Measurements from ENCODE around the gene ISLR2. TPM values are rescaled to one million over a fixed set of nuclear protein-coding genes. Genes with fewer than 3 reads are reported as not detected.

Gene ISLR2
- total RNA-seq, 1 experiment from 2014 or later, result not detected

DNA sequence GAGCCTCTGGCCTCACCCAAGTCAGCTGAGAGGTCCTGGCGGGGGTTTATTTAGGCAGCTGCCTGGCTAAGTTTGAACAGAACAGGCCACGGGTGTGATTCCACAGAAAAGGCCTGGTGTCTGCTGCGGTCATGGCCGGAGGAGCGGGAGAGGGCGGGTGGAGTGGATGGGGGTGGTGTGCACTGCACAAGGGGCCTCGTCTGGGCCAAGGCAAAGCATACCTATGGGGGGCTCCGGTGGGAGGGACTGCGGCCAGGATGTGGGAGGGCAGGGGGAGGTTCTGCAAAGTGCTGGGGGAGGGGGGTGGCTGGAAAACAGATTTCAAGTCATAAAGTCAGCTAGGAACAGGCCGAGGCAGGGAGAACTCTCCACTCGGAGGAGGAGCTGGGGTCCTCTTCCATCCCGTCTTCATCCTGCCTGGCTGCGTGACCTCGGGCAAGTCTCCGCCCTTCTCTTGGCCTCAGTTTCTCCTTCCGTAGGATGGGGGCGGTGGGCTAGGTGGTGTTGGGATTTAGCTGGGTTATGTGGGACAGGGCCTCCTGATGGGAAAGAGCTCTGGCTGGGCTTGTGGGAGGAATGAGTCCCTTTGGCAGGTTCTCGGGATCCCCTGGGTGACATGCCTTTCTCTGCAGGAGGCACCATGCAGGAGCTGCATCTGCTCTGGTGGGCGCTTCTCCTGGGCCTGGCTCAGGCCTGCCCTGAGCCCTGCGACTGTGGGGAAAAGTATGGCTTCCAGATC, 44.0 kb downstream of the ISLR2 start:
- no TSS peak for BruUV-seq (replicated peaks)
- no peak for DNase-seq
- CTCF ChIA-PET, result interaction anchor here (0.7 to 1.3 kb wide), 2 partner anchors 29 to 68 kb away, joined by 3 to 4 read pairs; partner anchors contain the start of gene STRA6
- Mint-ChIP-seq H3K4me3 (ENCODE audit: low read depth, unreplicated experiment) (no peak overlapping the region), H3K4me1 (ENCODE audit: low read depth, unreplicated experiment) (peaks cover 21% of the 10 kb centered on the region), H3K9me3 (ENCODE audit: low read depth, unreplicated experiment) (no peaks in the 10 kb centered on the region), H3K36me3 (ENCODE audit: insufficient read depth, unreplicated experiment) (peaks cover 7% of the 10 kb centered on the region), H3K27me3 (ENCODE audit: unreplicated experiment) (peaks cover 40% of the 10 kb centered on the region), H3K27ac (ENCODE audit: unreplicated experiment) (no peak overlapping the region)
- intact Hi-C loops (cut with micrococcal nuclease; ENCODE audit: unreplicated experiment), result no loop called here
- TF ChIP-seq CTCF (IDR thresholded peaks at IDR 0.05; ENCODE audit: unreplicated experiment), result no peak

DNA sequence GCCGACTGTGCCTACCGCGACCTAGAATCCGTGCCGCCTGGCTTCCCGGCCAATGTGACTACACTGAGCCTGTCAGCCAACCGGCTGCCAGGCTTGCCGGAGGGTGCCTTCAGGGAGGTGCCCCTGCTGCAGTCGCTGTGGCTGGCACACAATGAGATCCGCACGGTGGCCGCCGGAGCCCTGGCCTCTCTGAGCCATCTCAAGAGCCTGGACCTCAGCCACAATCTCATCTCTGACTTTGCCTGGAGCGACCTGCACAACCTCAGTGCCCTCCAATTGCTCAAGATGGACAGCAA, 44.5 kb downstream of the ISLR2 start:
- no TSS peak for BruUV-seq (replicated peaks)
- Mint-ChIP-seq H3K4me3 (ENCODE audit: low read depth, unreplicated experiment) (no peak overlapping the region), H3K27me3 (ENCODE audit: unreplicated experiment) (peaks cover 35% of the 10 kb centered on the region), H3K36me3 (ENCODE audit: insufficient read depth, unreplicated experiment) (peaks cover 7% of the 10 kb centered on the region), H3K9me3 (ENCODE audit: low read depth, unreplicated experiment) (no peaks in the 10 kb centered on the region), H3K4me1 (ENCODE audit: low read depth, unreplicated experiment) (peaks cover 26% of the 10 kb centered on the region), H3K27ac (ENCODE audit: unreplicated experiment) (no peak overlapping the region)
- intact Hi-C loops (cut with micrococcal nuclease; ENCODE audit: unreplicated experiment), result no loop called here
- CTCF ChIA-PET, result interaction anchor here (1.3 kb wide), 1 partner anchor 68 kb away, joined by 4 read pairs; no protein-coding TSS in a partner anchor
- no peak for TF ChIP-seq CTCF (IDR thresholded peaks at IDR 0.05; ENCODE audit: unreplicated experiment)
- DNase-seq, result no peak

- H3K4me1 Mint-ChIP-seq (ENCODE audit: low read depth, unreplicated experiment), result peaks cover 33% of the 10 kb centered on the region
- H3K27ac Mint-ChIP-seq (ENCODE audit: unreplicated experiment), result no peak overlapping the region
- intact Hi-C loops (cut with micrococcal nuclease; ENCODE audit: unreplicated experiment), result no loop called here
- CTCF ChIA-PET, result interaction anchor here (1.3 kb wide), 1 partner anchor 67 kb away, joined by 4 read pairs; no protein-coding TSS in a partner anchor
- no peak for DNase-seq
- BruUV-seq (replicated peaks), result no TSS peak
- peaks cover 12% of the 10 kb centered on the region for H3K36me3 Mint-ChIP-seq (ENCODE audit: insufficient read depth, unreplicated experiment)
- peaks cover 28% of the 10 kb centered on the region for H3K27me3 Mint-ChIP-seq (ENCODE audit: unreplicated experiment)
- no peaks in the 10 kb centered on the region for H3K9me3 Mint-ChIP-seq (ENCODE audit: low read depth, unreplicated experiment)
- TF ChIP-seq CTCF (IDR thresholded peaks at IDR 0.05; ENCODE audit: unreplicated experiment), result no peak
- H3K4me3 Mint-ChIP-seq (ENCODE audit: low read depth, unreplicated experiment), result no peak overlapping the region
Observed at GRCh38 chr15:74175271-74176191, 45.1 kb downstream of the ISLR2 start.

DNA sequence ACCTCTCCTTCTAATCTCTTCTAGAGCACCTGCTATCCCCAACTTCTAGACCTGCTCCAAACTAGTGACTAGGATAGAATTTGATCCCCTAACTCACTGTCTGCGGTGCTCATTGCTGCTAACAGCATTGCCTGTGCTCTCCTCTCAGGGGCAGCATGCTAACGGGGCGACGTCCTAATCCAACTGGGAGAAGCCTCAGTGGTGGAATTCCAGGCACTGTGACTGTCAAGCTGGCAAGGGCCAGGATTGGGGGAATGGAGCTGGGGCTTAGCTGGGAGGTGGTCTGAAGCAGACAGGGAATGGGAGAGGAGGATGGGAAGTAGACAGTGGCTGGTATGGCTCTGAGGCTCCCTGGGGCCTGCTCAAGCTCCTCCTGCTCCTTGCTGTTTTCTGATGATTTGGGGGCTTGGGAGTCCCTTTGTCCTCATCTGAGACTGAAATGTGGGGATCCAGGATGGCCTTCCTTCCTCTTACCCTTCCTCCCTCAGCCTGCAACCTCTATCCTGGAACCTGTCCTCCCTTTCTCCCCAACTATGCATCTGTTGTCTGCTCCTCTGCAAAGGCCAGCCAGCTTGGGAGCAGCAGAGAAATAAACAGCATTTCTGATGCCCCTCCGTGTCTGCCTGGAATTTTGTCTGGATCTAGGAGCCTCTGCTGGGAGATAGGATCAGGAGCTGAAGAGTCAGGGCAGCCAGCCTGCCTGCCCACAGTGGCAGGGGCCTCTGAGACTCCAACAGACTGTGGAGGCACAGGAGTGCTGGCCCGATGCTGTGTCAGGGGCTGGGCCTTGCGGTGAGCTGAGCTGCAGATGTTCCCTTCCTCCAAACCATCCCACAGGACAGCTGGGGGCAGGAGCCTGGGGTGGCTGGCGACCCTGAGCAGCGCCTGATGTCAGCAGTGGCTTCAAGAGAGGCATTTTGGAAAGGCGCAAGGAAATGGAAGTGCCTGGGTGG, 46.2 kb downstream of the ISLR2 start:
- DNase-seq, result no peak
- H3K4me3 Mint-ChIP-seq (ENCODE audit: low read depth, unreplicated experiment), result no peak overlapping the region
- CTCF ChIA-PET, result no interaction called here
- H3K27me3 Mint-ChIP-seq (ENCODE audit: unreplicated experiment), result peaks cover 24% of the 10 kb centered on the region
- peaks cover 12% of the 10 kb centered on the region for H3K36me3 Mint-ChIP-seq (ENCODE audit: insufficient read depth, unreplicated experiment)
- no peaks in the 10 kb centered on the region for H3K9me3 Mint-ChIP-seq (ENCODE audit: low read depth, unreplicated experiment)
- intact Hi-C loops (cut with micrococcal nuclease; ENCODE audit: unreplicated experiment), result no loop called here
- H3K4me1 Mint-ChIP-seq (ENCODE audit: low read depth, unreplicated experiment), result peaks cover 42% of the 10 kb centered on the region
- H3K27ac Mint-ChIP-seq (ENCODE audit: unreplicated experiment), result no peak overlapping the region
- no peak for TF ChIP-seq CTCF (IDR thresholded peaks at IDR 0.05; ENCODE audit: unreplicated experiment)
- BruUV-seq (replicated peaks), result no TSS peak

Measured in Calu3 (cell line).